GM23248 (cell line): ENCODE measurements around the gene CIAO2A. TPM values are rescaled to one million over a fixed set of nuclear protein-coding genes. Genes with fewer than 3 reads are reported as not detected.

Experiments used
- DNase-seq: peaks from one replicate; pipeline ENCODE4 v3.0.0-alpha.2; 2015
- H2AFZ ChIP-seq: fragments of 200-600 bp; sonication (generic); 2 replicates; pipeline ENCODE4 v1.6.1; 2016; ENCODE audit warnings: antibody characterized with exemption
- H3F3A ChIP-seq: fragments of 200-600 bp; sonication (generic); 2 replicates; pipeline ENCODE4 v1.6.1; 2016; ENCODE audit warnings: mild to moderate bottlenecking, antibody characterized with exemption, mixed run types; ENCODE audit not compliant: insufficient read depth
- H3K27ac ChIP-seq: fragments of 200-600 bp; sonication (generic); 2 replicates; pipeline ENCODE4 v1.5.1; 2016; ENCODE audit warnings: mild to moderate bottlenecking
- H3K27me3 ChIP-seq: fragments of 200-600 bp; sonication (generic); replicated peaks from 2 replicates; pipeline ENCODE4 v1.6.1; 2016; ENCODE audit warnings: mild to moderate bottlenecking; ENCODE audit not compliant: insufficient read depth
- H3K36me3 ChIP-seq: fragments of 200-600 bp; sonication (generic); 2 replicates; pipeline ENCODE4 v1.6.1; 2016; ENCODE audit warnings: low read depth, mild to moderate bottlenecking
- H3K4me1 ChIP-seq: fragments of 200-600 bp; sonication (generic); 2 replicates; pipeline ENCODE4 v1.6.1; 2016; ENCODE audit warnings: mild to moderate bottlenecking; ENCODE audit not compliant: insufficient read depth
- H3K4me2 ChIP-seq: fragments of 200-600 bp; sonication (generic); one replicate; pipeline ENCODE4 v1.6.1; 2016; ENCODE audit warnings: mild to moderate bottlenecking; ENCODE audit not compliant: unreplicated experiment
- H3K4me3 ChIP-seq: fragments of 200-600 bp; sonication (generic); 2 replicates; pipeline ENCODE4 v1.5.1; 2016; ENCODE audit warnings: mild to moderate bottlenecking
- H3K79me2 ChIP-seq: fragments of 200-600 bp; sonication (generic); 2 replicates; pipeline ENCODE4 v1.6.1; 2016; ENCODE audit warnings: mild to moderate bottlenecking; ENCODE audit not compliant: insufficient read depth
- H3K9ac ChIP-seq: fragments of 200-600 bp; sonication (generic); 2 replicates; pipeline ENCODE4 v1.6.1; 2016; ENCODE audit warnings: mild to moderate bottlenecking
- H3K9me2 ChIP-seq: fragments of 200-600 bp; sonication (generic); 2 replicates; pipeline ENCODE4 v1.6.1; 2016; ENCODE audit warnings: mixed run types, mild to moderate bottlenecking, moderate library complexity; ENCODE audit not compliant: insufficient read depth
- H3K9me3 ChIP-seq: fragments of 200-600 bp; sonication (generic); one replicate; pipeline ENCODE4 v1.6.1; 2017; ENCODE audit warnings: low read depth
- H4K20me1 ChIP-seq: fragments of 200-600 bp; sonication (generic); 2 replicates; pipeline ENCODE4 v1.6.0; 2016; ENCODE audit not compliant: insufficient read depth
- EZH2 ChIP-seq: fragments of 200-600 bp; sonication (generic); IDR thresholded peaks from 2 replicates; pipeline ENCODE4 v1.6.1; 2018; ENCODE audit warnings: antibody characterized with exemption, mild to moderate bottlenecking; ENCODE audit not compliant: insufficient read depth, poor library complexity, severe bottlenecking
- EZH2phosphoT487 ChIP-seq: fragments of 200-600 bp; sonication (generic); IDR thresholded peaks from 2 replicates; pipeline ENCODE4 v1.6.1; 2018; ENCODE audit warnings: antibody characterized with exemption, moderate library complexity, mild to moderate bottlenecking, low read depth; ENCODE audit not compliant: insufficient read depth
- WGBS, 2 experiments: methylation state at CpG; one replicate each; pipeline ENCODE4 v1.1.6; 2015 to 2017; ENCODE audit warnings: low lambda C conversion rate in 2 of 2, low coverage in 1 of 2; ENCODE audit errors: missing lambda C conversion rate in 2 of 2; 5-methylcytosine and 5-hydroxymethylcytosine counted together
- in situ Hi-C: fragments of 300-500 bp; cut with MboI; formaldehyde crosslinking; loops from 2 replicates; pipeline ENCODE4 v1.15.0; 2020
- polyA plus RNA-seq: library from polyadenylated mRNA; unstranded; fragments of >200 nt; fragmentation: Nextera tagmentation; extraction: Ambion mirVana; gene quantifications from 2 replicates; pipeline ENCODE4 v1.2.1, GENCODE V29; 2016
- small RNA-seq: library from RNA; depleted of rRNA; stranded (forward); fragments of <200 nt; gene quantifications from one replicate; pipeline ENCODE3, GENCODE V24; 2014; ENCODE audit warnings: low read depth, low replicate concordance
- total RNA-seq: library from RNA; depleted of rRNA; stranded (reverse); fragments of >200 nt; shearing (Covaris generic); gene quantifications from 2 replicates; pipeline ENCODE4 v1.2.3, GENCODE V29; 2014; rRNA removed

CIAO2A gene
- total and polyA plus RNA-seq, 2 experiments from 2014 or later = 40.5 to 93.8 TPM

DNA sequence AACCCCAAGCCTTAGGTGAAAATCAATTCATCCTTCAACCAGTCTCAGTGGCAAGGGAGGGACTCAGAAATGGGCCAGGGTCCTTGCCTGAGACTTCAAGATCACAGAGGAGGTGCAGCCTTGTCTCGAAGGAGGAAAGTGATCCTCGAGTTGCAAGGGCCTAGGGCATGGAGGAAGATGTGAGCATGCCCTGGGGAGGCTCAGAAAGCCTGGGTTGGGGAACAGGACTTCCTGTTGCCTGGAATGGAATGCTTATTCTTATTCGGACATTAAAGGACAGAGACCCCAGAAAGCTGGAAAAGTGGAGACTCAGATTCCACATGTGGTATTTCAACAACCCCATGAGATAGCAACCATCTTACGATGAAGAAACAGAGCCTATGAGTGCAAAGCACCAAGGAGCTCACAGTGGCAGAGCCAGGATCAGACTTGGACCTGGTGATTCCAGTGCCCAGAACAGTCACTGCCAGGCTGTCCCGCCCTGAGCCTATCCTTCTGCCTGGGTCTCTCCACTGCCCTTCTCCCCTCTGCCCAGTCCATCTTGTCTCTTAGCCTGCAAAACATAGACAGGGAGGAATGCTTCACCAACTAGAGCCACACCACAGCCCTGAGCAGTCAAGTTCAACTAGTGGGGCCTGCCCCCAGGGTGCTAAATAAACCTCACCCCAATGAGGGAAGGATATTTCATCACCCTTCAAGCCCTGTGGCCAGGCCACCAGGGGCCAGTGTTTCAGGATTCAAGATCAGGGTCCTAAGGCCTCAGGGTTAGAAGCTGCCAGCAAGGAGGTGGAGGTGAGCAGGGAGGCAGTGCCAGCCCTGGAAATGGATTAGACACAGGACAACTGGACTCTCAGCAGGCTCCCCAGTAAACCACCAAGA is 69.2 kb downstream of the CIAO2A start:
- Histone ChIP-seq H4K20me1 (no peaks in the 10 kb centered on the region), H2AFZ (no peak overlapping the region), H3F3A (0 out of 2 replicates have a peak, but pooled peaks cover 2% of the 10 kb centered on the region), H3K4me1 (peaks cover 17% of the 10 kb centered on the region), H3K9me3 (no peaks in the 10 kb centered on the region), H3K4me3 (no peak overlapping the region), H3K79me2 (no peaks in the 10 kb centered on the region), H3K27me3 (no peaks in the 10 kb centered on the region), H3K4me2 (no peak overlapping the region), H3K9me2 (no peaks in the 10 kb centered on the region), H3K27ac (no peak overlapping the region), H3K9ac (no peak overlapping the region), H3K36me3 (no peaks in the 10 kb centered on the region)
- WGBS, 2 experiments = 64 to 71% methylated on average over 5 of the region's 5 CpGs
- peak; percentile 31 for DNase-seq
- in situ Hi-C loops = no loop called here
- TF ChIP-seq EZH2phosphoT487 (no peak), EZH2 (no peak)

DNA sequence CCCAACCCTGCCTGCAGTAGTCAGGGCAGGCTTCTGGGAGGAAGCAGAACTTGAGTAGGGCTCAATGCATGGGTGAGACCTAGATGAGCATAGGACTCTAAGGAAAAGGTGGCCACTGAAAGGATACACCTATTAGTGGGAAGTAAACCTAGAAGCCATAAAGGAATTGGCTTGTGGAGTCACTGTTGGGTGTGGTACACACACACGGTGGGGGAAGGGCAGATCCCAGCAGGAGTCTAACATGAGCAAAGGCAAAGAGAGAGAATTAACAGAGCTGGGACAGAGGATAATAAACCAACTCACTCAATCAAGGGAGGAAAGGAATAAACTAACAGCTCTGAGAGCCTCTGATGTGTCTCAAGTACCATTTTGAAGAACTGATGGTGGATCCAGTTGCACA is 70.4 kb downstream of the CIAO2A start:
- Histone ChIP-seq H3K36me3 (no peaks in the 10 kb centered on the region), H3K9ac (no peak overlapping the region), H3K4me2 (no peak overlapping the region), H3K9me2 (no peaks in the 10 kb centered on the region), H2AFZ (no peak overlapping the region), H3K4me1 (peaks cover 22% of the 10 kb centered on the region), H3K9me3 (no peaks in the 10 kb centered on the region), H4K20me1 (no peaks in the 10 kb centered on the region), H3K79me2 (no peaks in the 10 kb centered on the region), H3K27ac (no peak overlapping the region), H3K27me3 (no peaks in the 10 kb centered on the region), H3K4me3 (no peak overlapping the region), H3F3A (0 out of 2 replicates have a peak, but pooled peaks cover 5% of the 10 kb centered on the region)
- TF ChIP-seq EZH2 = no peak
- no peak for TF ChIP-seq EZH2phosphoT487
- DNase-seq = peak; percentile 20
- in situ Hi-C loops = no loop called here
- 47 to 50% methylated on average over 1 of the region's 1 CpG for WGBS, 2 experiments

DNA sequence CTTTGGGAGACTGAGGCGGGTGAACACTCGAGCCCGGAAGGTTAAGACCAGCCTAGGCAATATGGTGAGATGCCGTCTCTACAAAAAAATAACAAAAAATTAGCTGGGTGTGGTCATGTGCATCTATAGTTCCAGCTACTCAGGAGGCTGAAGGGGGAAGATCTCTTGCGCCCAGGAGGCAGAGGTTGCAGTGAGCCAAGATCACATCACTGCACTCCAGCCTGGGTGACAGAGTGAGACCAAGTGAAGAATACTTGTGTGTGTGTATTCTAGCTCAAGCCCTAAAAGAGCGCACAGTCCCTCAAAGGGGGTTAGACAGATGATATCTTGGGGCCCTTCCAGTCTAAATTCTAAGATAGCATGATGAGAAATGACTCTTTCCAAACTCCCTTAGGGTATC is 71.1 kb downstream of the CIAO2A start:
- H3K9ac ChIP-seq = no peak overlapping the region
- H3K36me3 ChIP-seq = no peaks in the 10 kb centered on the region
- H4K20me1 ChIP-seq = no peaks in the 10 kb centered on the region
- DNase-seq = no peak
- H2AFZ ChIP-seq = no peak overlapping the region
- TF ChIP-seq EZH2 (no peak), EZH2phosphoT487 (no peak)
- no peaks in the 10 kb centered on the region for H3K79me2 ChIP-seq
- no peaks in the 10 kb centered on the region for H3K27me3 ChIP-seq
- H3K9me2 ChIP-seq = no peaks in the 10 kb centered on the region
- 93 to 97% methylated on average over 6 of the region's 6 CpGs for WGBS, 2 experiments
- no peak overlapping the region for H3K27ac ChIP-seq
- in situ Hi-C loops = no loop called here
- H3K9me3 ChIP-seq = no peaks in the 10 kb centered on the region
- H3K4me1 ChIP-seq = peaks cover 29% of the 10 kb centered on the region
- H3K4me3 ChIP-seq = no peak overlapping the region
- H3F3A ChIP-seq = peaks cover 10% of the 10 kb centered on the region; the same call in 1 of the 2 replicates
- H3K4me2 ChIP-seq = no peak overlapping the region

Small RNA genes lying within 50 kb of the gene (small RNA-seq; reads per million reads assigned to genes)
- gene RF00019 = not detected

Other genes with a start within 250 kb of the CIAO2A start
- gene DAPK2, start 47.4 kb downstream of the CIAO2A start, total RNA-seq = 2.1 and 7.5 TPM in 2 replicates
- 5.2 and 5.8 TPM in 2 replicates for gene DAPK2, start 47.4 kb downstream of the CIAO2A start, polyA plus RNA-seq
- gene SNX1, start 2.1 kb upstream of the CIAO2A start, total RNA-seq = 34.9 and 40.5 TPM in 2 replicates
- gene SNX1, start 2.1 kb upstream of the CIAO2A start, polyA plus RNA-seq = 102 and 103 TPM in 2 replicates
- not detected in 2 replicates for gene SNX22, start 57.9 kb upstream of the CIAO2A start, total RNA-seq
- gene SNX22, start 57.9 kb upstream of the CIAO2A start, polyA plus RNA-seq = 0.66 and 0.94 TPM in 2 replicates
- gene PPIB, start 69.2 kb upstream of the CIAO2A start, total RNA-seq = 994 and 1,188 TPM in 2 replicates
- gene PPIB, start 69.2 kb upstream of the CIAO2A start, polyA plus RNA-seq = 1,748 and 1,763 TPM in 2 replicates